ENCODE data around the gene STN1.

STN1 gene

GRCh38 chr10:103911021-103911459 lies 6.9 kb downstream of the STN1 start:
- H3K4me3 ChIP-seq (ENCODE audit: low read depth, low read length), result no peak overlapping the region
- H3K27me3 ChIP-seq, result no peaks in the 10 kb centered on the region
- no peaks in the 10 kb centered on the region; the same call in 1 of the 2 replicates for H3K9me3 ChIP-seq
- TF ChIP-seq, protein P1, sequence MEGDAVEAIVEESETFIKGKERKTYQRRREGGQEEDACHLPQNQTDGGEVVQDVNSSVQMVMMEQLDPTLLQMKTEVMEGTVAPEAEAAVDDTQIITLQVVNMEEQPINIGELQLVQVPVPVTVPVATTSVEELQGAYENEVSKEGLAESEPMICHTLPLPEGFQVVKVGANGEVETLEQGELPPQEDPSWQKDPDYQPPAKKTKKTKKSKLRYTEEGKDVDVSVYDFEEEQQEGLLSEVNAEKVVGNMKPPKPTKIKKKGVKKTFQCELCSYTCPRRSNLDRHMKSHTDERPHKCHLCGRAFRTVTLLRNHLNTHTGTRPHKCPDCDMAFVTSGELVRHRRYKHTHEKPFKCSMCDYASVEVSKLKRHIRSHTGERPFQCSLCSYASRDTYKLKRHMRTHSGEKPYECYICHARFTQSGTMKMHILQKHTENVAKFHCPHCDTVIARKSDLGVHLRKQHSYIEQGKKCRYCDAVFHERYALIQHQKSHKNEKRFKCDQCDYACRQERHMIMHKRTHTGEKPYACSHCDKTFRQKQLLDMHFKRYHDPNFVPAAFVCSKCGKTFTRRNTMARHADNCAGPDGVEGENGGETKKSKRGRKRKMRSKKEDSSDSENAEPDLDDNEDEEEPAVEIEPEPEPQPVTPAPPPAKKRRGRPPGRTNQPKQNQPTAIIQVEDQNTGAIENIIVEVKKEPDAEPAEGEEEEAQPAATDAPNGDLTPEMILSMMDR (IDR thresholded peaks at IDR 0.05; ENCODE audit: low read depth, low read length), result no peak
- no peak for DNase-seq
- peaks cover 6% of the 10 kb centered on the region for H3K4me1 ChIP-seq
- no peaks in the 10 kb centered on the region for H3K36me3 ChIP-seq

GRCh38 chr10:103910442-103911012 lies 7.5 kb downstream of the STN1 start:
- Histone ChIP-seq H3K4me1 (peaks cover 3% of the 10 kb centered on the region), H3K36me3 (no peaks in the 10 kb centered on the region), H3K4me3 (ENCODE audit: low read depth, low read length) (no peak overlapping the region), H3K27me3 (no peaks in the 10 kb centered on the region), H3K9me3 (no peaks in the 10 kb centered on the region; the same call in 1 of the 2 replicates)
- DNase-seq, result no peak
- TF ChIP-seq, protein P1 (IDR thresholded peaks at IDR 0.05; ENCODE audit: low read depth, low read length), result no peak

GRCh38 chr10:103905441-103905840 lies 12.5 kb downstream of the STN1 start:
- 0 out of 2 replicates have a peak, but pooled peaks cover 3% of the 10 kb centered on the region for H3K36me3 ChIP-seq
- TF ChIP-seq, protein P1 (IDR thresholded peaks at IDR 0.05; ENCODE audit: low read depth, low read length), result no peak

DNA sequence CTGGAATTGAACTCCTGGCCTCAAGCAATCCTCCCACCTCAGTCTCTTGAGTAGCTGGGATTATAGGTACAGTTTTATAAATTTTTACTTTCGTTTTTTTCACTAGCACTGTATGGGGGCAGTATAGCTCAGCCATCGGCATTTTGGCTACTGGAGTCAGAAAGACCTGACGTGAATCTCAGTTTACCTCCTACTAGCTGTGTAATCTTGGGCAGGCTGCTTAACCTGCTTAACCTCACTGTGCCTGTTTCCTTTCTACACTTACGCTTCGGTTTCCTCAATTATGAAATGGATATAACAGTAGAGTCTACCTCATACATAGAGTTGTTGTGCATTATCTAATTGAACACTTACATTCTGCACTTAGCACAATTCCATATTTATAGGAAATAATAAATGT lies 16.7 kb downstream of the STN1 start:
- Histone ChIP-seq H3K4me1 (peaks cover 3% of the 10 kb centered on the region; the same call in 1 of the 2 replicates), H3K9me3 (no peaks in the 10 kb centered on the region), H3K27me3 (no peaks in the 10 kb centered on the region), H3K36me3 (0 out of 2 replicates have a peak, but pooled peaks cover 6% of the 10 kb centered on the region), H3K4me3 (ENCODE audit: low read depth, low read length) (no peak overlapping the region)
- DNase-seq, result no peak
- TF ChIP-seq, protein P1 (IDR thresholded peaks at IDR 0.05; ENCODE audit: low read depth, low read length), result no peak

More at GRCh38 chr10:103905441-103905840, 12.5 kb downstream of the STN1 start:
- H3K27me3 ChIP-seq, result no peaks in the 10 kb centered on the region
- H3K9me3 ChIP-seq, result no peaks in the 10 kb centered on the region
- H3K4me3 ChIP-seq (ENCODE audit: low read depth, low read length), result no peak overlapping the region
- no peak for DNase-seq
- H3K4me1 ChIP-seq, result peaks cover 7% of the 10 kb centered on the region

- H3K9me3 ChIP-seq, result no peaks in the 10 kb centered on the region
- TF ChIP-seq, protein P1 (IDR thresholded peaks at IDR 0.05; ENCODE audit: low read depth, low read length), result no peak
- 0 out of 2 replicates have a peak, but pooled peaks cover 4% of the 10 kb centered on the region for H3K36me3 ChIP-seq
- H3K4me3 ChIP-seq (ENCODE audit: low read depth, low read length), result no peak overlapping the region
- no peak for DNase-seq
- peaks cover 8% of the 10 kb centered on the region for H3K4me1 ChIP-seq
- H3K27me3 ChIP-seq, result no peaks in the 10 kb centered on the region
Observed at GRCh38 chr10:103899312-103899711, 18.7 kb downstream of the STN1 start.

- H3K36me3 ChIP-seq, result 0 out of 2 replicates have a peak, but pooled peaks cover 4% of the 10 kb centered on the region
- H3K27me3 ChIP-seq, result no peaks in the 10 kb centered on the region
- H3K4me3 ChIP-seq (ENCODE audit: low read depth, low read length), result no peak overlapping the region
- no peaks in the 10 kb centered on the region for H3K9me3 ChIP-seq
- peaks cover 5% of the 10 kb centered on the region for H3K4me1 ChIP-seq
- TF ChIP-seq, protein P1 (IDR thresholded peaks at IDR 0.05; ENCODE audit: low read depth, low read length), result no peak
- no peak for DNase-seq
Observed at GRCh38 chr10:103897241-103897774, 20.7 kb downstream of the STN1 start.

Measured in BE2C (cell line).